Left ventricle myocardium inferior (tissue), 1 donor: Measurements from ENCODE around the gene JARID2. TPM values are rescaled to one million over a fixed set of nuclear protein-coding genes. Genes with fewer than 3 reads are reported as not detected.
A peak's percentile ranks its signal among the peaks of the same experiment; 100 is the strongest.

Experiments
- DNase-seq: peaks from one replicate; pipeline ENCODE4 v3.0.0-alpha.2; 2020
- H3K27ac ChIP-seq: fragments of 200-600 bp; replicated peaks from 2 replicates; pipeline ENCODE4 v1.8.0; 2021
- H3K27me3 ChIP-seq: fragments of 200-600 bp; 2 replicates; pipeline ENCODE4 v1.8.0; 2021; ENCODE audit warnings: low read depth
- H3K36me3 ChIP-seq: fragments of 200-600 bp; 2 replicates; pipeline ENCODE4 v1.8.0; 2021
- H3K4me1 ChIP-seq: fragments of 200-600 bp; 2 replicates; pipeline ENCODE4 v1.8.0; 2021
- H3K4me3 ChIP-seq: fragments of 200-600 bp; 2 replicates; pipeline ENCODE4 v1.8.0; 2021; ENCODE audit warnings: mild to moderate bottlenecking, moderate library complexity
- H3K9me3 ChIP-seq: fragments of 200-600 bp; replicated peaks from 2 replicates; pipeline ENCODE4 v1.8.0; 2021
- CTCF ChIP-seq: fragments of 200-600 bp; IDR thresholded peaks from 2 replicates; pipeline ENCODE4 v1.8.0; 2021; ENCODE audit warnings: antibody characterized with exemption, mild to moderate bottlenecking, borderline replicate concordance
- intact Hi-C: fragments of 100-400 bp; cut with micrococcal nuclease; formaldehyde crosslinking; loops from one replicate; pipeline ENCODE4 v1.11.0; 2022
- total RNA-seq: library from RNA; stranded (reverse); fragmentation: NEBNext Ultra II Directional; extraction: Animal tissue kit (Norgen Biotek cat#: 25700); gene quantifications from one replicate; pipeline ENCODE4 v1.2.1, GENCODE V29; 2021
- donor health status: DM: no; HTN: yes; CAD: no; lungs with severe emphysema.

Gene JARID2
- total RNA-seq, 1 donor from 2014 or later = 6.5 TPM

DNA sequence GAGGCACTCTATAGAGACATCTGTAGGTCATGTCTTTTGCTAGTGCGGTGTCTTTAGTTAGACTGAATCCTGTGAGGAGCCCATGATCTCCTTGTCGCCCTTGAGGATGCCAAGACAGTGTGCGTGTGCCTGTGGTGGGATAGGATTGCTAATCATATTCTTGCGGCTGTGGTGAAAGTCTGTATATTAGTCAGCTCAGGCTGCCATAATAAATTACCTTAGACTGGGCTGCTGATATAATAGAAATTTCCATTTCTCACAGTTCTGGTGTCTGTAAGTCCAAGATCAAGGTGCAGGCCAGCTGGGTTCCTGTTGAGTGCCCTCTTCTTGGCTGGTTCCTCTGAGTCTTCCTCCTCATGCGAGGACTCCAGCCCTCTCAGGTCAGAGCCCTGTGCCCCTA, 141.2 kb downstream of the JARID2 start:
- no peak for TF ChIP-seq CTCF
- no peaks in the 10 kb centered on the region for H3K27me3 ChIP-seq
- no peak overlapping the region for H3K27ac ChIP-seq
- no peaks in the 10 kb centered on the region for H3K9me3 ChIP-seq
- DNase-seq = no peak
- no peaks in the 10 kb centered on the region for H3K36me3 ChIP-seq
- H3K4me1 ChIP-seq = peaks cover 79% of the 10 kb centered on the region
- intact Hi-C loops = no loop called here
- H3K4me3 ChIP-seq = no peak overlapping the region

DNA sequence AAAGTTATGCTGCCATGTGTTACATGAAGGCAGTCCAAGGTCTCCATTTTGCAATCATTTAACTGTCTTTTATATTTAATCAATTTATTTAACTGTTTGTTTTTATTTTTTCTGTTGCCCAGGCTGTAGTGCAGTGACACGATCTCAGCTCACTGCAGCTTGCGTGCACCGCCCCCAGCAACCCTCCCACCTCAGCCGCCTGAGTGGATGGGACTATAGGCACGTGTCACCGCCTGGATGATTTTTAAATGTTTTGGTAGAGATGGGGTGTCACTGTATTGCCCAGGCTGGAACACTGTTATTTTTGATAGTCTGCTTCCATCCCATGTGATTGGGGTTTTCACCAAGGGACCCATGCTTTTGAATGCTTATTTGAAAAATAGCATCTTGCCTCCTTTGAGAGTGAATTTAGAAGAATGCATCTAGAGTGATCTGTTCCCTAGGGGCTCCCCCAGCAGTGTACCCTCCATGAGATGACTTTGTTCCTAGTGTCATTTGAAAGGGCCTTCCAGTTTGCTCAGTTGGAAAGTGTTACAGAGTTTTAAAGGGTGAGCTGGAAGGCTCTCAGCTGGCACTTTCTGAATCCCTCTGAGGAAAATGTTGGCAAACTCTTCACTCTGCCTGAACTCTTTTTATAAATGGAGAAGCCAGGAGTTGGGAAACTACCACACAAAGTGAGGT, 143.4 kb downstream of the JARID2 start:
- intact Hi-C loops = no loop called here
- DNase-seq = no peak
- H3K27me3 ChIP-seq = no peaks in the 10 kb centered on the region
- H3K27ac ChIP-seq = peak overlapping the region; percentile 58
- H3K9me3 ChIP-seq = no peaks in the 10 kb centered on the region
- H3K4me3 ChIP-seq = peak overlapping the region; percentile 3
- peaks cover 84% of the 10 kb centered on the region for H3K4me1 ChIP-seq
- no peak for TF ChIP-seq CTCF
- no peaks in the 10 kb centered on the region for H3K36me3 ChIP-seq

GRCh38 chr6:15389765-15390723, 144.2 kb downstream of the JARID2 start:
- Histone ChIP-seq H3K36me3 (no peaks in the 10 kb centered on the region), H3K27me3 (no peaks in the 10 kb centered on the region), H3K9me3 (no peaks in the 10 kb centered on the region), H3K4me1 (peaks cover 76% of the 10 kb centered on the region), H3K4me3 (peak overlapping the region; percentile 3), H3K27ac (peak overlapping the region; percentile 58)
- TF ChIP-seq CTCF = peak; percentile 72
- no peak for DNase-seq
- intact Hi-C loops = no loop called here

DNA sequence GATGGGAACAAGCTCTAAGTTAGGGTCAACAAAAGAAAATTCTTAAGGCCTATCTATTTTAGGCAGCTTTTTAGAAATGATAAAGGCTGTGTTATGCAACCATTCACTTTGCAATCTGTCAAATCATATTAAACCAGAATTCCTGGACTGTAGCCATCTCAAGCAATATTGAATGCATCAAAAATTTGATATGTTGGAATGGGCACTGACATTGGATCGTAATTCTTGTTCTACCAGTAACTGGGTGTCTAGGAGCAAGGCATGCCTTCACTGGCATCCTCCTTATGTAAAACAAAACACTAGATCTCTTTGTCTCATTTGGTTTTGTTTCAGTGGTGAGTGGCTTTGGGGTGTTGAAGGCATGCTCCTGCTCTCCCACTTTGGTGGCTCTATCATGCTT, 145.6 kb downstream of the JARID2 start:
- H3K36me3 ChIP-seq = no peaks in the 10 kb centered on the region
- no peak overlapping the region for H3K27ac ChIP-seq
- H3K4me3 ChIP-seq = no peak overlapping the region
- TF ChIP-seq CTCF = no peak
- intact Hi-C loops = no loop called here
- DNase-seq = no peak
- H3K9me3 ChIP-seq = no peaks in the 10 kb centered on the region
- H3K4me1 ChIP-seq = peaks cover 61% of the 10 kb centered on the region
- no peaks in the 10 kb centered on the region for H3K27me3 ChIP-seq

- TF ChIP-seq CTCF = no peak
- no peak for DNase-seq
- no peaks in the 10 kb centered on the region for H3K36me3 ChIP-seq
- no peaks in the 10 kb centered on the region for H3K9me3 ChIP-seq
- H3K4me1 ChIP-seq = peaks cover 58% of the 10 kb centered on the region
- intact Hi-C loops = no loop called here
- H3K27me3 ChIP-seq = no peaks in the 10 kb centered on the region
- H3K27ac ChIP-seq = no peak overlapping the region
- no peak overlapping the region for H3K4me3 ChIP-seq
Observed at GRCh38 chr6:15392182-15392581, 146.3 kb downstream of the JARID2 start.
